NAMALWA (cell line): ENCODE data around the gene RNF34.
"Not testable (repeated sequence)": the region's sequence is repeated elsewhere in the genome, so short reads cannot be mapped to it uniquely, and the experiment has no call there.

Source experiments
- DNase-seq: peaks from one replicate; pipeline ENCODE4 v3.0.0-alpha.2; 2015; ENCODE audit warnings: low spot score

RNF34 gene

GRCh38 chr12:121399391-121400331 is at the start of gene RNF34:
Gene RNF34, plus strand, starts transcription at chr12:121400118. Its CDS starts 95 bp downstream, at chr12:121400213.
- peak; percentile 99 for DNase-seq

GRCh38 chr12:121351820-121352681 is 47.9 kb upstream of the RNF34 start, which contains the start of gene ANAPC5:
Gene ANAPC5, minus strand, starts transcription at chr12:121352411. Its CDS starts 71 bp downstream, at chr12:121352340.
- DNase-seq: peak; percentile 99

- DNase-seq: no peak
Observed at GRCh38 chr12:121352682-121353018, 47.3 kb upstream of the RNF34 start.

- no peak for DNase-seq
Observed at GRCh38 chr12:121355818-121356217, 44.1 kb upstream of the RNF34 start.

GRCh38 chr12:121356657-121357056 is 43.3 kb upstream of the RNF34 start:
- no peak for DNase-seq

- DNase-seq: no peak
Observed at GRCh38 chr12:121357331-121357730, 42.6 kb upstream of the RNF34 start.

- no peak for DNase-seq
Observed at GRCh38 chr12:121358073-121358472, 41.8 kb upstream of the RNF34 start.

GRCh38 chr12:121364683-121365121 is 35.2 kb upstream of the RNF34 start:
- no peak for DNase-seq

- DNase-seq: no peak
Observed at GRCh38 chr12:121365416-121366062, 34.4 kb upstream of the RNF34 start.

- no peak for DNase-seq
Observed at GRCh38 chr12:121366063-121366459, 33.9 kb upstream of the RNF34 start.

- no peak for DNase-seq
Observed at GRCh38 chr12:121371404-121371803, 28.5 kb upstream of the RNF34 start.

GRCh38 chr12:121373755-121374154 is 26.2 kb upstream of the RNF34 start:
- DNase-seq: no peak

- not testable (repeated sequence) for DNase-seq
Observed at GRCh38 chr12:121374336-121374735, 25.6 kb upstream of the RNF34 start.

- DNase-seq: not testable (repeated sequence)
Observed at GRCh38 chr12:121374945-121375584, 24.9 kb upstream of the RNF34 start.

GRCh38 chr12:121376754-121377697 is 22.9 kb upstream of the RNF34 start:
- DNase-seq: no peak

- DNase-seq: no peak
Observed at GRCh38 chr12:121378736-121379135, 21.2 kb upstream of the RNF34 start.

- DNase-seq: no peak
Observed at GRCh38 chr12:121379945-121380344, 20.0 kb upstream of the RNF34 start.

GRCh38 chr12:121383601-121384021 is 16.3 kb upstream of the RNF34 start:
- no peak for DNase-seq

GRCh38 chr12:121384891-121385290 is 15.0 kb upstream of the RNF34 start:
- DNase-seq: not testable (repeated sequence)

- no peak for DNase-seq
Observed at GRCh38 chr12:121388421-121388981, 11.4 kb upstream of the RNF34 start.
